GM12878 (cell line): ENCODE measurements around the gene IL16. TPM values are rescaled to one million over a fixed set of nuclear protein-coding genes. Genes with fewer than 3 reads are reported as not detected.

Source experiments
- ATAC-seq: fragments of 200-7000 bp; cut with Tn5 transposase; 3 replicates; pipeline ENCODE4 v1.9.1; 2020; ENCODE audit warnings: mild to moderate bottlenecking, moderate library complexity
- BruUV-seq: library from RNA; stranded (reverse); fragments of 400-500 nt; replicated peaks from 2 replicates; lab custom pipeline; 2021; lab: Mats Ljungman, UMichigan
- CTCF ChIA-PET: fragments of 300-600 bp; sonication (Branson Sonifier 250); formaldehyde crosslinking; extraction: SDS; loops from one replicate; lab custom pipeline; 2021; ENCODE audit warnings: inconsistent platforms; lab: Yijun Ruan, JAX
- POLR2A ChIA-PET: fragments of 350-600 bp; formaldehyde crosslinking; extraction: SDS; loops from one replicate; lab custom pipeline; 2021; ENCODE audit warnings: inconsistent platforms; lab: Charles Lee
- RAD21 ChIA-PET: fragments of 300-600 bp; sonication (Branson Sonifier 250); formaldehyde crosslinking; loops from one replicate; lab custom pipeline; 2023; ENCODE audit warnings: antibody characterized with exemption; ENCODE audit not compliant: unreplicated experiment; lab: Charles Lee
- SMC1A ChIA-PET: fragments of 300-600 bp; sonication (Branson Sonifier 250); formaldehyde crosslinking; loops from one replicate; lab custom pipeline; 2023; ENCODE audit not compliant: unreplicated experiment, uncharacterized antibody; lab: Charles Lee
- DNase-seq: peaks from one replicate; pipeline ENCODE4 v3.0.0-alpha.2; 2011; ENCODE audit warnings: low read depth, low spot score
- FAIRE-seq: peaks from 3 replicates; lab custom pipeline; 2011; peaks lifted over from hg19 to GRCh38; lab: Jason Lieb, UNC
- H2AFZ ChIP-seq: 2 replicates; pipeline ENCODE4 v1.6.0; 2011; ENCODE audit warnings: low read depth, low read length, control low read depth; ENCODE audit not compliant: control insufficient read depth
- H3K27ac ChIP-seq: 2 replicates; pipeline ENCODE4 v1.5.1; 2011; ENCODE audit warnings: control low read depth; ENCODE audit not compliant: control insufficient read depth, insufficient read depth
- H3K27me3 ChIP-seq, 2 experiments: replicated peaks in 1 of 2; 2 replicates each; pipeline versions ENCODE4 v1.6.0 to v1.6.1; 2011; ENCODE audit warnings: low read length in 1 of 2; ENCODE audit not compliant: control insufficient read depth in 2 of 2, insufficient read depth in 2 of 2
- H3K36me3 ChIP-seq, 2 experiments: 2 replicates each; pipeline ENCODE4 v1.5.1; 2011; ENCODE audit warnings: low read length in 1 of 2; ENCODE audit not compliant: control insufficient read depth in 2 of 2, insufficient read depth in 2 of 2
- H3K4me1 ChIP-seq: 2 replicates; pipeline ENCODE4 v1.6.1; 2011; ENCODE audit warnings: mild to moderate bottlenecking, low read length, moderate library complexity, mixed read lengths; ENCODE audit not compliant: control insufficient read depth, insufficient read depth
- H3K4me2 ChIP-seq: 2 replicates; pipeline ENCODE4 v1.6.0; 2011; ENCODE audit warnings: control low read depth; ENCODE audit not compliant: control insufficient read depth, insufficient read depth
- H3K4me3 ChIP-seq: fragments of 200-600 bp; sonication (generic); 2 replicates; pipeline ENCODE4 v1.5.1; 2016
- H3K79me2 ChIP-seq: 2 replicates; pipeline ENCODE4 v1.6.0; 2011; ENCODE audit warnings: low read length; ENCODE audit not compliant: control insufficient read depth, insufficient read depth
- H3K9ac ChIP-seq: 2 replicates; pipeline ENCODE4 v1.8.0; 2011; ENCODE audit warnings: low read length, control low read depth, mixed read lengths; ENCODE audit not compliant: control insufficient read depth, insufficient read depth
- H3K9me3 ChIP-seq: replicated peaks from 3 replicates; pipeline ENCODE4 v1.5.1; 2011; ENCODE audit warnings: mild to moderate bottlenecking, low read length; ENCODE audit not compliant: control insufficient read depth, insufficient read depth
- H4K20me1 ChIP-seq: 2 replicates; pipeline ENCODE4 v1.6.0; 2011; ENCODE audit not compliant: control insufficient read depth, insufficient read depth
- CBX3 ChIP-seq: fragments of 200-600 bp; sonication (generic); IDR thresholded peaks from 2 replicates; pipeline ENCODE4 v1.6.1; 2016; ENCODE audit warnings: low read depth, borderline replicate concordance
- ESRRA ChIP-seq: IDR thresholded peaks from 2 replicates; pipeline ENCODE4 v1.6.1; 2012; ENCODE audit warnings: mild to moderate bottlenecking, low read length, improper control_type of control experiment
- GABPA ChIP-seq: IDR thresholded peaks from 2 replicates; pipeline ENCODE4 v1.6.1; 2014; ENCODE audit warnings: antibody characterized with exemption, low read depth, mild to moderate bottlenecking, inconsistent platforms
- GATAD2B ChIP-seq: fragments of 450-650 bp; conservative IDR thresholded peaks from 2 replicates; pipeline ENCODE4 v1.6.1; 2017; ENCODE audit warnings: low read depth, mild to moderate bottlenecking, moderate library complexity
- KDM1A ChIP-seq: fragments of 200-600 bp; sonication (generic); IDR thresholded peaks from 2 replicates; pipeline ENCODE4 v1.6.1; 2016; ENCODE audit warnings: borderline replicate concordance
- NFYA ChIP-seq: IDR thresholded peaks from 2 replicates; pipeline ENCODE4 v1.6.1; 2011; ENCODE audit warnings: low read depth, mild to moderate bottlenecking, low read length, improper control_type of control experiment, borderline replicate concordance
- PAX5 ChIP-seq: IDR thresholded peaks from 2 replicates; pipeline ENCODE4 v1.6.1; 2011; ENCODE audit warnings: low read depth, low read length, borderline replicate concordance
- SPI1 ChIP-seq: IDR thresholded peaks from 2 replicates; pipeline ENCODE4 v1.6.1; 2011; ENCODE audit warnings: low read depth, mild to moderate bottlenecking, low read length, moderate library complexity, borderline replicate concordance; ENCODE audit not compliant: insufficient read depth
- SRF ChIP-seq, 2 experiments: IDR thresholded peaks; 2 replicates each; pipeline ENCODE4 v1.6.1; 2011; ENCODE audit warnings: low read depth in 2 of 2, low read length in 2 of 2, mild to moderate bottlenecking in 1 of 2, moderate library complexity in 1 of 2
- TCF3 ChIP-seq: IDR thresholded peaks from 2 replicates; pipeline ENCODE4 v1.6.1; 2012; ENCODE audit warnings: low read depth, mild to moderate bottlenecking, low read length, borderline replicate concordance; ENCODE audit not compliant: insufficient read depth
- TCF7 ChIP-seq: IDR thresholded peaks from 2 replicates; pipeline ENCODE4 v1.6.1; 2014; ENCODE audit warnings: antibody characterized with exemption, borderline replicate concordance
- YY1 ChIP-seq: IDR thresholded peaks from 2 replicates; pipeline ENCODE4 v1.6.1; 2011; ENCODE audit warnings: low read depth, mild to moderate bottlenecking, low read length
- ZNF274 ChIP-seq: IDR thresholded peaks from one replicate; pipeline ENCODE4 v1.8.0; 2011; ENCODE audit not compliant: insufficient read length, insufficient read depth
- ZNF384 ChIP-seq: IDR thresholded peaks from 2 replicates; pipeline ENCODE4 v1.6.1; 2012; ENCODE audit warnings: low read depth, mild to moderate bottlenecking, low read length, improper control_type of control experiment, borderline replicate concordance
- WGBS: methylation state at CpG from one replicate; pipeline ENCODE4 v1.1.6; 2016; ENCODE audit warnings: low lambda C conversion rate; ENCODE audit not compliant: insufficient replicate concordance, insufficient coverage; ENCODE audit errors: missing lambda C conversion rate; 5-methylcytosine and 5-hydroxymethylcytosine counted together
- in situ Hi-C: fragments of 300-500 bp; cut with MboI; formaldehyde crosslinking; loops from 9 replicates; pipeline ENCODE4 v1.14.3; 2018; ENCODE audit warnings: mixed read lengths
- intact Hi-C: fragments of 100-400 bp; cut with micrococcal nuclease; formaldehyde crosslinking; loops from one replicate; pipeline ENCODE4 v1.14.2; 2022; ENCODE audit not compliant: unreplicated experiment
- polyA plus RNA-seq, 11 experiments: library from polyadenylated mRNA; depleted of rRNA in 4 of 11; unstranded in 6 of 11; stranded (reverse) in 5 of 11; fragments of >200 nt; fragmentation: Nextera tagmentation in 4 of 11; fragmentation: Illumina TruSeq in 1 of 11; extraction: Ambion mirVana in 4 of 11; extraction: Trizol in 1 of 11; gene quantifications; 1 replicate in 1 of 11; 2 replicates in 10 of 11; pipeline versions ENCODE4 v1.2.1 to v1.2.3, GENCODE V29; 2011 to 2016; ENCODE audit warnings: inconsistent platforms in 2 of 11, missing spikeins in 2 of 11, low read depth in 1 of 11
- total RNA-seq, 4 experiments: library from RNA; depleted of rRNA in 3 of 4; stranded (reverse); fragments of >200 nt in 3 of 4; fragmentation: Illumina TruSeq in 1 of 4; extraction: Trizol in 1 of 4; gene quantifications; 2 replicates each; pipeline versions ENCODE4 v1.2.1 to v1.2.3, GENCODE V29; 2013 to 2021
- TF ChIP-seq, protein P1 (sequence below): fragments of 450-650 bp; IDR thresholded peaks from 2 replicates; pipeline ENCODE4 v1.6.1; 2018; ENCODE audit warnings: mild to moderate bottlenecking, low read depth, moderate library complexity; ENCODE audit not compliant: partially characterized antibody
- TF ChIP-seq, protein P2 (sequence below): fragments of 450-650 bp; IDR thresholded peaks from 2 replicates; pipeline ENCODE4 v1.6.1; 2017; ENCODE audit warnings: borderline replicate concordance
- TF ChIP-seq, protein P3 (sequence below): IDR thresholded peaks from 2 replicates; pipeline ENCODE4 v1.6.1; 2011; ENCODE audit warnings: low read depth, mild to moderate bottlenecking, low read length, moderate library complexity, borderline replicate concordance; ENCODE audit errors: extremely low read depth
- TF ChIP-seq, protein P4 (sequence below): fragments of 450-650 bp; IDR thresholded peaks from 2 replicates; pipeline ENCODE4 v1.6.1; 2016; ENCODE audit warnings: mild to moderate bottlenecking

The IL16 gene
- total and polyA plus RNA-seq, 10 of the 15 experiments (the other 5 are each of a cell fraction or from before 2014, with no cell fraction given): 21.7 to 206 (median 44.5) TPM

DNA sequence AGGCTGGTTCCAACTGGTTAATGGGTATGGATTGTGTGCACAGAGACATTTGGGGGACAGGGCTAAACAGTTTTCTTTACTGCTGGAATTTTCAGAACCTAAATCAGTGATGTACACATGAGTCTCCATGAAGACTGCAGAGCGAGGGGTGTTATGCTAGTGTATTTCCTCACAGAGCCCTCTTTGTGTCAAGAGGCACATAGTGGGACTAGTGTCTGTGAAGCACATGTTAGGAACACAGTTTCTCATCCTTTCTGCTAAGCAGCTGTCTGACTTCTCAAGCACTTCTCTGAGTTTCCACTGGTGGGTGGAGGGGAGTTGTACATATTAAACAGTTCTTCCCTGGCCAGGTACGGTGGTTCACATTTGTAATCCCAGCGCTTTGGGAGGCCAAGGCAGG, 136.7 kb downstream of the IL16 start:
- FAIRE-seq (no peak), ATAC-seq (no peak), DNase-seq (no peak)
- no peak overlapping the region for H3K4me2 ChIP-seq
- no peaks in the 10 kb centered on the region for H4K20me1 ChIP-seq
- H3K9ac ChIP-seq: no peak overlapping the region
- SMC1A ChIA-PET: interaction anchor here (5.7 kb wide), 1 partner anchor 59 kb away, joined by 122 read pairs; no protein-coding TSS in a partner anchor
- CTCF ChIA-PET: interaction anchor here (0.9 to 11.3 kb wide), 5 partner anchors 31 to 66 kb away, joined by 3 to 242 read pairs (median 12); no protein-coding TSS in a partner anchor
- no peaks in the 10 kb centered on the region; the same call in 1 of the 2 replicates for H3K4me1 ChIP-seq
- RAD21 ChIA-PET: interaction anchor here (0.6 to 9.2 kb wide), 5 partner anchors 22 to 360 kb away, joined by 3 to 137 read pairs (median 4); no protein-coding TSS in a partner anchor
- no peak overlapping the region for H3K27ac ChIP-seq
- POLR2A ChIA-PET: no interaction called here
- no peaks in the 10 kb centered on the region for H3K9me3 ChIP-seq
- no peak overlapping the region for H2AFZ ChIP-seq
- H3K79me2 ChIP-seq: no peaks in the 10 kb centered on the region
- H3K27me3 ChIP-seq: no peaks in the 10 kb centered on the region
- no peaks in the 10 kb centered on the region for H3K36me3 ChIP-seq
- TF ChIP-seq GATAD2B (no peak), KDM1A (no peak), ESRRA (no peak), NFYA (no peak), SRF (IDR thresholded peaks at IDR 0.05; ENCODE audit: low read depth in 2 of 2, low read length in 2 of 2) (no peak), ZNF384 (no peak), SPI1 (no peak), TCF3 (no peak), CBX3 (no peak), TCF7 (no peak), ZNF274 (no peak), YY1 (no peak), PAX5 (no peak), GABPA (no peak)
- TF ChIP-seq, protein P1, sequence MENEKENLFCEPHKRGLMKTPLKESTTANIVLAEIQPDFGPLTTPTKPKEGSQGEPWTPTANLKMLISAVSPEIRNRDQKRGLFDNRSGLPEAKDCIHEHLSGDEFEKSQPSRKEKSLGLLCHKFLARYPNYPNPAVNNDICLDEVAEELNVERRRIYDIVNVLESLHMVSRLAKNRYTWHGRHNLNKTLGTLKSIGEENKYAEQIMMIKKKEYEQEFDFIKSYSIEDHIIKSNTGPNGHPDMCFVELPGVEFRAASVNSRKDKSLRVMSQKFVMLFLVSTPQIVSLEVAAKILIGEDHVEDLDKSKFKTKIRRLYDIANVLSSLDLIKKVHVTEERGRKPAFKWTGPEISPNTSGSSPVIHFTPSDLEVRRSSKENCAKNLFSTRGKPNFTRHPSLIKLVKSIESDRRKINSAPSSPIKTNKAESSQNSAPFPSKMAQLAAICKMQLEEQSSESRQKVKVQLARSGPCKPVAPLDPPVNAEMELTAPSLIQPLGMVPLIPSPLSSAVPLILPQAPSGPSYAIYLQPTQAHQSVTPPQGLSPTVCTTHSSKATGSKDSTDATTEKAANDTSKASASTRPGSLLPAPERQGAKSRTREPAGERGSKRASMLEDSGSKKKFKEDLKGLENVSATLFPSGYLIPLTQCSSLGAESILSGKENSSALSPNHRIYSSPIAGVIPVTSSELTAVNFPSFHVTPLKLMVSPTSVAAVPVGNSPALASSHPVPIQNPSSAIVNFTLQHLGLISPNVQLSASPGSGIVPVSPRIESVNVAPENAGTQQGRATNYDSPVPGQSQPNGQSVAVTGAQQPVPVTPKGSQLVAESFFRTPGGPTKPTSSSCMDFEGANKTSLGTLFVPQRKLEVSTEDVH: no peak
- TF ChIP-seq, protein P2, sequence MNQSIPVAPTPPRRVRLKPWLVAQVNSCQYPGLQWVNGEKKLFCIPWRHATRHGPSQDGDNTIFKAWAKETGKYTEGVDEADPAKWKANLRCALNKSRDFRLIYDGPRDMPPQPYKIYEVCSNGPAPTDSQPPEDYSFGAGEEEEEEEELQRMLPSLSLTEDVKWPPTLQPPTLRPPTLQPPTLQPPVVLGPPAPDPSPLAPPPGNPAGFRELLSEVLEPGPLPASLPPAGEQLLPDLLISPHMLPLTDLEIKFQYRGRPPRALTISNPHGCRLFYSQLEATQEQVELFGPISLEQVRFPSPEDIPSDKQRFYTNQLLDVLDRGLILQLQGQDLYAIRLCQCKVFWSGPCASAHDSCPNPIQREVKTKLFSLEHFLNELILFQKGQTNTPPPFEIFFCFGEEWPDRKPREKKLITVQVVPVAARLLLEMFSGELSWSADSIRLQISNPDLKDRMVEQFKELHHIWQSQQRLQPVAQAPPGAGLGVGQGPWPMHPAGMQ: no peak
- TF ChIP-seq, protein P3, sequence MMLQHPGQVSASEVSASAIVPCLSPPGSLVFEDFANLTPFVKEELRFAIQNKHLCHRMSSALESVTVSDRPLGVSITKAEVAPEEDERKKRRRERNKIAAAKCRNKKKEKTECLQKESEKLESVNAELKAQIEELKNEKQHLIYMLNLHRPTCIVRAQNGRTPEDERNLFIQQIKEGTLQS: no peak
- TF ChIP-seq, protein P4, sequence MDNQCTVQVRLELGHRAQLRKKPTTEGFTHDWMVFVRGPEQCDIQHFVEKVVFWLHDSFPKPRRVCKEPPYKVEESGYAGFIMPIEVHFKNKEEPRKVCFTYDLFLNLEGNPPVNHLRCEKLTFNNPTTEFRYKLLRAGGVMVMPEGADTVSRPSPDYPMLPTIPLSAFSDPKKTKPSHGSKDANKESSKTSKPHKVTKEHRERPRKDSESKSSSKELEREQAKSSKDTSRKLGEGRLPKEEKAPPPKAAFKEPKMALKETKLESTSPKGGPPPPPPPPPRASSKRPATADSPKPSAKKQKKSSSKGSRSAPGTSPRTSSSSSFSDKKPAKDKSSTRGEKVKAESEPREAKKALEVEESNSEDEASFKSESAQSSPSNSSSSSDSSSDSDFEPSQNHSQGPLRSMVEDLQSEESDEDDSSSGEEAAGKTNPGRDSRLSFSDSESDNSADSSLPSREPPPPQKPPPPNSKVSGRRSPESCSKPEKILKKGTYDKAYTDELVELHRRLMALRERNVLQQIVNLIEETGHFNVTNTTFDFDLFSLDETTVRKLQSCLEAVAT: no peak
- intact Hi-C loops (no loop called here), in situ Hi-C loops (no loop called here)
- 79% methylated on average over 3 of the region's 3 CpGs for WGBS
- BruUV-seq: no TSS peak
- H3K4me3 ChIP-seq: no peak overlapping the region
